Nephron progenitor cell (in vitro differentiated cells): Measurements from ENCODE around the gene RSPH9.
A peak's percentile ranks its signal among the peaks of the same experiment; 100 is the strongest.

ENCODE experiments used
- DNase-seq: peaks from one replicate; pipeline ENCODE4 v3.0.0; 2021
- H3K27ac Mint-ChIP-seq: 2 replicates; pipeline ENCODE4 v1.8.0; 2021; ENCODE audit warnings: mild to moderate bottlenecking, moderate library complexity, mixed read lengths
- H3K27me3 Mint-ChIP-seq: 2 replicates; pipeline ENCODE4 v1.8.0; 2021; ENCODE audit warnings: mild to moderate bottlenecking, low read depth, mixed read lengths; ENCODE audit not compliant: poor library complexity
- H3K36me3 Mint-ChIP-seq: 2 replicates; pipeline ENCODE4 v1.8.0; 2021; ENCODE audit warnings: low read depth, mixed read lengths
- H3K4me1 Mint-ChIP-seq: 2 replicates; pipeline ENCODE4 v1.8.0; 2021; ENCODE audit warnings: mixed read lengths
- H3K4me3 Mint-ChIP-seq: 2 replicates; pipeline ENCODE4 v1.8.0; 2021; ENCODE audit warnings: mild to moderate bottlenecking, moderate library complexity, mixed read lengths
- H3K9me3 Mint-ChIP-seq: 2 replicates; pipeline ENCODE4 v1.8.0; 2021; ENCODE audit warnings: mild to moderate bottlenecking, moderate library complexity, mixed read lengths
- CTCF ChIP-seq: fragments of 200-600 bp; sonication (generic); IDR thresholded peaks from 2 replicates; pipeline ENCODE4 v1.5.0; 2021; ENCODE audit warnings: antibody characterized with exemption

RSPH9 gene

GRCh38 chr6:43715056-43715788, 70.4 kb downstream of the RSPH9 start:
- peaks cover 8% of the 10 kb centered on the region for H3K27me3 Mint-ChIP-seq
- no peak for DNase-seq
- peaks cover 76% of the 10 kb centered on the region for H3K4me1 Mint-ChIP-seq
- peak overlapping the region; percentile 39 for H3K27ac Mint-ChIP-seq
- TF ChIP-seq CTCF, result no peak
- no peaks in the 10 kb centered on the region for H3K36me3 Mint-ChIP-seq
- no peak overlapping the region for H3K4me3 Mint-ChIP-seq
- peaks cover 3% of the 10 kb centered on the region for H3K9me3 Mint-ChIP-seq

- Mint-ChIP-seq H3K4me3 (no peak overlapping the region), H3K36me3 (no peaks in the 10 kb centered on the region), H3K4me1 (peaks cover 74% of the 10 kb centered on the region), H3K27ac (peak overlapping the region; percentile 39), H3K9me3 (peaks cover 3% of the 10 kb centered on the region), H3K27me3 (peaks cover 4% of the 10 kb centered on the region)
- no peak for TF ChIP-seq CTCF
- DNase-seq, result no peak
Measured at GRCh38 chr6:43716099-43716498, 71.3 kb downstream of the RSPH9 start.

- TF ChIP-seq CTCF, result no peak
- no peak for DNase-seq
- no peak overlapping the region for H3K4me3 Mint-ChIP-seq
- peaks cover 6% of the 10 kb centered on the region for H3K27me3 Mint-ChIP-seq
- H3K4me1 Mint-ChIP-seq, result peaks cover 69% of the 10 kb centered on the region
- no peak overlapping the region for H3K27ac Mint-ChIP-seq
- peaks cover 3% of the 10 kb centered on the region for H3K9me3 Mint-ChIP-seq
- H3K36me3 Mint-ChIP-seq, result no peaks in the 10 kb centered on the region
Measured at GRCh38 chr6:43717389-43717788, 72.6 kb downstream of the RSPH9 start.

- peaks cover 69% of the 10 kb centered on the region for H3K4me1 Mint-ChIP-seq
- no peaks in the 10 kb centered on the region for H3K9me3 Mint-ChIP-seq
- no peaks in the 10 kb centered on the region for H3K36me3 Mint-ChIP-seq
- peaks cover 10% of the 10 kb centered on the region for H3K27me3 Mint-ChIP-seq
- no peak for DNase-seq
- no peak overlapping the region for H3K4me3 Mint-ChIP-seq
- no peak for TF ChIP-seq CTCF
- no peak overlapping the region for H3K27ac Mint-ChIP-seq
Measured at GRCh38 chr6:43717822-43718221, 73.0 kb downstream of the RSPH9 start.

GRCh38 chr6:43718387-43719105, 73.7 kb downstream of the RSPH9 start:
- DNase-seq, result no peak
- Mint-ChIP-seq H3K4me3 (no peak overlapping the region), H3K27me3 (peaks cover 16% of the 10 kb centered on the region), H3K27ac (no peak overlapping the region), H3K9me3 (no peaks in the 10 kb centered on the region), H3K4me1 (peaks cover 75% of the 10 kb centered on the region), H3K36me3 (no peaks in the 10 kb centered on the region)
- no peak for TF ChIP-seq CTCF

GRCh38 chr6:43719511-43719910, 74.7 kb downstream of the RSPH9 start:
- Mint-ChIP-seq H3K4me1 (peaks cover 73% of the 10 kb centered on the region), H3K36me3 (no peaks in the 10 kb centered on the region), H3K27me3 (peaks cover 16% of the 10 kb centered on the region), H3K4me3 (no peak overlapping the region), H3K27ac (no peak overlapping the region), H3K9me3 (no peaks in the 10 kb centered on the region)
- no peak for DNase-seq
- no peak for TF ChIP-seq CTCF
